Eye (tissue), 1 donor: ENCODE data around the gene TFF1.

Experiments used
- DNase-seq: peaks from one replicate; pipeline ENCODE4 v3.0.0-alpha.2; 2015

Gene TFF1

GRCh38 chr21:42314616-42315295 lies 51.6 kb downstream of the TFF1 start:
- no peak for DNase-seq

- peak; percentile 56 for DNase-seq
These were observed 52.8 kb downstream of the TFF1 start for GRCh38 chr21:42313501-42313969.

- no peak for DNase-seq
These were observed 53.7 kb downstream of the TFF1 start for GRCh38 chr21:42312626-42313104.
